HepG2 (cell line): ENCODE measurements around the gene EIF3L. TPM values are rescaled to one million over a fixed set of nuclear protein-coding genes. Genes with fewer than 3 reads are reported as not detected.

Experiments used
- CHD4 ChIP-seq: fragments of 200-600 bp; sonication (generic); IDR thresholded peaks from 2 replicates; pipeline ENCODE4 v1.7.0; 2017; ENCODE audit warnings: mild to moderate bottlenecking, low read length, borderline replicate concordance
- NFE2L2 ChIP-seq: fragments of 150-350 bp; IDR thresholded peaks from 2 replicates; pipeline ENCODE4 v1.6.1; 2014; ENCODE audit warnings: low read length
- ZNF138 ChIP-seq: sonication (generic); formaldehyde crosslinking; IDR thresholded peaks from 2 replicates; pipeline ENCODE4 v1.5.0; 2020; ENCODE audit warnings: mild to moderate bottlenecking, low read depth, missing genetic modification reagents
- ZNF512B ChIP-seq: sonication (generic); formaldehyde crosslinking; IDR thresholded peaks from 2 replicates; pipeline ENCODE4 v1.5.1; 2020; ENCODE audit warnings: missing genetic modification reagents, mild to moderate bottlenecking, borderline replicate concordance
- ZNF687 ChIP-seq: sonication (generic); formaldehyde crosslinking; IDR thresholded peaks from 2 replicates; pipeline ENCODE4 v1.5.1; 2020; ENCODE audit warnings: mild to moderate bottlenecking, missing genetic modification reagents, moderate library complexity
- polyA plus RNA-seq, 8 experiments: library from polyadenylated mRNA; depleted of rRNA in 3 of 8; stranded (reverse) in 7 of 8; unstranded in 1 of 8; fragments of >200 nt; fragmentation: Illumina TruSeq in 4 of 8; extraction: Trizol in 4 of 8; gene quantifications; 2 replicates each; pipeline versions ENCODE4 v1.2.1 to v1.2.3, GENCODE V29; 2011 to 2016; ENCODE audit warnings: low read depth in 4 of 8, missing spikeins in 1 of 8, mixed read lengths in 1 of 8; ENCODE audit not compliant: insufficient read depth in 1 of 8
- total RNA-seq, 5 experiments: library from RNA; depleted of rRNA; stranded (reverse); fragments of >200 nt; fragmentation: Illumina TruSeq; extraction: Trizol; gene quantifications; 2 replicates each; pipeline ENCODE4 v1.2.3, GENCODE V29; 2016; ENCODE audit warnings: low read depth in 1 of 5
- TF ChIP-seq, protein P1 (sequence below): sonication (generic); formaldehyde crosslinking; IDR thresholded peaks from 2 replicates; pipeline ENCODE4 v1.4.0; 2020; ENCODE audit warnings: missing genetic modification reagents

The EIF3L gene
- total and polyA plus RNA-seq, 2 of the 13 experiments (the other 11 are each of a cell fraction or from before 2014, with no cell fraction given): 514 to 793 TPM

- TF ChIP-seq ZNF512B (CRISPR knock-in tag): no peak
- TF ChIP-seq ZNF138 (CRISPR knock-in tag): no peak
- TF ChIP-seq ZNF687: no peak
- no peak for TF ChIP-seq CHD4
- TF ChIP-seq, protein P1, sequence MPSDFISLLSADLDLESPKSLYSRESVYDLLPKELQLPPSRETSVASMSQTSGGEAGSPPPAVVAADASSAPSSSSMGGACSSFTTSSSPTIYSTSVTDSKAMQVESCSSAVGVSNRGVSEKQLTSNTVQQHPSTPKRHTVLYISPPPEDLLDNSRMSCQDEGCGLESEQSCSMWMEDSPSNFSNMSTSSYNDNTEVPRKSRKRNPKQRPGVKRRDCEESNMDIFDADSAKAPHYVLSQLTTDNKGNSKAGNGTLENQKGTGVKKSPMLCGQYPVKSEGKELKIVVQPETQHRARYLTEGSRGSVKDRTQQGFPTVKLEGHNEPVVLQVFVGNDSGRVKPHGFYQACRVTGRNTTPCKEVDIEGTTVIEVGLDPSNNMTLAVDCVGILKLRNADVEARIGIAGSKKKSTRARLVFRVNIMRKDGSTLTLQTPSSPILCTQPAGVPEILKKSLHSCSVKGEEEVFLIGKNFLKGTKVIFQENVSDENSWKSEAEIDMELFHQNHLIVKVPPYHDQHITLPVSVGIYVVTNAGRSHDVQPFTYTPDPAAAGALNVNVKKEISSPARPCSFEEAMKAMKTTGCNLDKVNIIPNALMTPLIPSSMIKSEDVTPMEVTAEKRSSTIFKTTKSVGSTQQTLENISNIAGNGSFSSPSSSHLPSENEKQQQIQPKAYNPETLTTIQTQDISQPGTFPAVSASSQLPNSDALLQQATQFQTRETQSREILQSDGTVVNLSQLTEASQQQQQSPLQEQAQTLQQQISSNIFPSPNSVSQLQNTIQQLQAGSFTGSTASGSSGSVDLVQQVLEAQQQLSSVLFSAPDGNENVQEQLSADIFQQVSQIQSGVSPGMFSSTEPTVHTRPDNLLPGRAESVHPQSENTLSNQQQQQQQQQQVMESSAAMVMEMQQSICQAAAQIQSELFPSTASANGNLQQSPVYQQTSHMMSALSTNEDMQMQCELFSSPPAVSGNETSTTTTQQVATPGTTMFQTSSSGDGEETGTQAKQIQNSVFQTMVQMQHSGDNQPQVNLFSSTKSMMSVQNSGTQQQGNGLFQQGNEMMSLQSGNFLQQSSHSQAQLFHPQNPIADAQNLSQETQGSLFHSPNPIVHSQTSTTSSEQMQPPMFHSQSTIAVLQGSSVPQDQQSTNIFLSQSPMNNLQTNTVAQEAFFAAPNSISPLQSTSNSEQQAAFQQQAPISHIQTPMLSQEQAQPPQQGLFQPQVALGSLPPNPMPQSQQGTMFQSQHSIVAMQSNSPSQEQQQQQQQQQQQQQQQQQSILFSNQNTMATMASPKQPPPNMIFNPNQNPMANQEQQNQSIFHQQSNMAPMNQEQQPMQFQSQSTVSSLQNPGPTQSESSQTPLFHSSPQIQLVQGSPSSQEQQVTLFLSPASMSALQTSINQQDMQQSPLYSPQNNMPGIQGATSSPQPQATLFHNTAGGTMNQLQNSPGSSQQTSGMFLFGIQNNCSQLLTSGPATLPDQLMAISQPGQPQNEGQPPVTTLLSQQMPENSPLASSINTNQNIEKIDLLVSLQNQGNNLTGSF: no peak
- TF ChIP-seq NFE2L2: no peak
Measured at GRCh38 chr22:37827056-37827455, 22.2 kb upstream of the EIF3L start (continued).
